SHP77 (cell line): ENCODE results near the gene FTSJ1.
"Not testable (repeated sequence)": the region's sequence is repeated elsewhere in the genome, so short reads cannot be mapped to it uniquely, and the experiment has no call there.

Experiments
- DNase-seq, 2 experiments: peaks; one replicate each; lab custom pipeline; 2025; lab: John Stamatoyannopoulos, UW

The FTSJ1 gene

DNA sequence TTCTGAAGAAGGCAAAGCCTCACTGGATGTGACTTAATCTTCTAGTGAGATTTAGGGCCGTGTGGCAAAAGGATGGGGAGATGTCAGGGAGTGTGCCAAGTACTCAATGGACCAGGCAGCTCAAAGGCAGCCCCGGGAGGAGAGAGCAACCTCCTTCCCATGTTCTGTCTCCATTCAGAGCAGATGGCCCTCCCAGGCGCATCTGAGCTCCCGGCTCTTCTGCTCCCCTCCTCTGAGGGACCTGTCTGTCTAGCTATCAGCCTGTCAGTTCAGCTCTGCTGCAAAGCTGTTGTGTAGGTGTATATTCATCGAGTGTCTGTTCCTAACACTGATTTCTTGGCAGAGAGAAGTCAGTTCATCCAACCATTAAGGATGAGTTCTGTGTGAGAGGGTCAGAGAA is 21.9 kb downstream of the FTSJ1 start:
- no peak for DNase-seq

DNA sequence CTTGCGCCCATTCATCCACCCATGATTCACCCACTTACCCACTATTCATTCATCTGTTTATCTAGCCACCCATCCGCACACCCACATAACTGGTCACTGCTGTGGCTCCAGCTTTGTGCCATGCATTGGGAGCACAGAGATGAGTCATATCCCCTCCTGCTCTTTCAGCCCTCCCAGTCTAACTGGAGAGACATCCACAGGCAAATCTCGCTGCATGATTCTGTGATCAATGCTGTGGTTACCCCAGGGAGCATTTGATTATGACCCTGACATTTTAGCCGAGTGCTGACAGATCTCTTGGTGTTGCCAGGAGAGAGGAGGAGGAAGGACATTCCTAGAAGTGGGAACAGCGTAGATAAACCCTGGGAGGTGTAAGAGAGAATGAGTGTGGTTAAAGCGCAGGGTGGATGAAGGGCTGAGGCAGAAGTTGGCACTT is 22.4 kb downstream of the FTSJ1 start:
- no peak for DNase-seq

- DNase-seq, result no peak
Observed at GRCh38 chrX:48504261-48504660, 28.3 kb downstream of the FTSJ1 start.

GRCh38 chrX:48505481-48505880 is 29.5 kb downstream of the FTSJ1 start:
- DNase-seq, result no peak

DNA sequence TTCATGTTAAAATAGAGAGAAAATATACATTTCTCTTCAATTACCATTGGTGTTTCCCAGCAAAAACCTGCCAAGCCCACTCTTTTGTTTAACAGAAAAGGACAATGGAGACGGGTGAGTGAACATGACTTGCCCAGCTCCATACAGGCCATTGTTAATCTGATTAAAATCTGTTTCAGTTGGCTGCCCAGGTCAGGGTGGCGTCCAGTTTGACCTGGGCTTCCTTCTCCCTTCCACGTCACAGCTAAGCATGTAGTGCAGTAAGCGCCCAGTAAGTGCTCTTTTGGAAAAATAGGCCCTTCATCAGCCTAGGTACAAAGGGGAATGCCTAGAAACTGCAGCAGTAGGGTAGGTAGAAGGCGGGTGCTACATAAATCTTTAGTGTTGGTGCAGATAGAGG is 31.2 kb downstream of the FTSJ1 start:
- no peak for DNase-seq

DNA sequence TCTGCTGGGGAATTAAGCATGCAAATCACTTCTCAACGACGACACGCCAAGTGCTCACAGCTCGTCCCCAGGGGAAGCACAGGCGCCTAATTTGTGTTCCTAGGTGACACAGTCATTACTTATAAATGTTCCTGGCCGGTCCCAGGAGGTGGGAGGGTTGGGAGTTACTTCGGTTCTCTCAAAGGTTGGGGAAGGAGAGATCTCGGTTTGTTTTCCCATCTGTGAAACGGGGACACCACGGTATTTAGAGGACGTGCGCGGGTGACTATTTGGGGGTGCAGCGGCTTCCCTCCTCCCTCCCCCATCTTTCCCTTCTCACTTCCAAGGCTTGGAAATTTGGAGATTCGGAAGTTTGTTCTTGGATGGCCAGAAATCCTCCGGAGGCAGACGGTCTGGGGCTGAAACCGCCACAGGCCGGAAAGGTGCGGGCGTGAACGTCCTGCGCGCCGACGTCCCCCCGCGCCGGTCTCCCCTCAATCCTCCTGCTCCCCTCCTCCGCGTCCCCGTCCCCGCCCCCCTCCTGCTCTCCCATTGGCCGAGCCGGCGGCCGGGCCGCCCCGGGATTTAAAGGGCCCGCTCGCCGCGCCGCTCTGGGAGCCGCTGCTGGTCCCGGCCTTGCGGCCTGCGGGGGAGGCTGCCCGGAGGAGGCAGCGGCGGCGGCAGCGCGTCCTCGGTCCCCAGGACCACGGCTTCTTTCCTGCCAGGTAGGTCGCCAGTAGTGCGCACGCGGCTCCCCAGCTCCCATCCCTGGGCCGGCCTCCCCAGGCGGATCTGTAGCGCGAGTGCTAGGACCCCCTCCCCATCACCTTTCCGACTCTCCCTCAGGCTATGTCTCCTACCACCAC is 32.6 kb downstream of the FTSJ1 start, which contains the start of gene PORCN:
Gene PORCN (plus strand): TSS at position 593 of the 845 bp plus-strand sequence. CDS start 829 bp downstream, outside the sequence.
- peak; percentile 8 to 51 for DNase-seq

DNA sequence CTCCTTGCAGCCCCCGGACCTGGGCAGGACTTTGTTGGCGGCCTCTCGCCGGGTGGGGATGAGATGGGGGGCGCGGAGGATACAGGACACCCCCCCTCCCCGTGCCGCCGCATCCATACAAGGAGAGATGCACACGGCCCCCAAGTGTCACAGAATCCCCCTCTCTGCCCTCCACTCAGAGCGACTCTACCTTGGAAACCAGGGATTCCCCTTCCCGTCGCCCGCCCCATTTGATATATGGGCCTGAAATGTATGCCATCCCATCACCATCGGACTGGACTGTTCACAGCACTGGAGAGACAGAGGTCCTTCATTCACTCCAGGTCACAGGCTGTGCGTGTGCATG is 33.2 kb downstream of the FTSJ1 start:
- DNase-seq, result no peak

DNA sequence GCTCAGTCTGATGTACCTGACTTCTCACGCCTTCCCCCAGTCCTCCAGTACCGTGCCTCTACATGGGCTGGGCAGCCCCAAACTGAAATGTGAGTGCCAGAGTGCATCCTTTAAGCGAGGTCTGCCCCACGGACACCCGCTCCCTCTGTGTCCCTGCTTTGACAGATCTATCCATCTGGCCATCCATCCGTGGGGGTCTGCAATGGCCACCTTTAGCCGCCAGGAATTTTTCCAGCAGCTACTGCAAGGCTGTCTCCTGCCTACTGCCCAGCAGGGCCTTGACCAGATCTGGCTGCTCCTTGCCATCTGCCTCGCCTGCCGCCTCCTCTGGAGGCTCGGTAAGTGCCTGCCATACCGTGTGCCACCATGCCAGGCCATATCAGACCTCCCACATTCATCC is 33.6 kb downstream of the FTSJ1 start:
- no peak for DNase-seq

DNA sequence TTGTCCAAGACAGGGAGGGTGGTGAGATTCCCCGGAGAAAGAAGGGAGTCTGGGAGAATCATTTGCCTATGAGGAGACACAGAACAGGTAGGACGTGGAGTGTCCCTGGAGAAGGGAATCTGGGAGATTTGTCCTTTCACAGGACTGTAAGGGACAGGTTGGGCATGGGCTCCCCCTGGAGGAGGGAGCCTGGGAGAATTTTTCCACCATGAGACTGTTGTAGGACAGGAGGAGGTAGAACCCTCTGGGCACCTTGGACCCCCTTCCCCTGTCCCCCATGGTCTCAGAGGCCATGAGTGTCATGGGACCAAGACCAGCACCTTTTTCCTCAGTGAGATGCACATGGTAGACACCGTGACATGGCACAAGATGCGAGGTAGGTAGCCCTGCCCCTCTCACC is 35.6 kb downstream of the FTSJ1 start:
- DNase-seq, result no peak

DNA sequence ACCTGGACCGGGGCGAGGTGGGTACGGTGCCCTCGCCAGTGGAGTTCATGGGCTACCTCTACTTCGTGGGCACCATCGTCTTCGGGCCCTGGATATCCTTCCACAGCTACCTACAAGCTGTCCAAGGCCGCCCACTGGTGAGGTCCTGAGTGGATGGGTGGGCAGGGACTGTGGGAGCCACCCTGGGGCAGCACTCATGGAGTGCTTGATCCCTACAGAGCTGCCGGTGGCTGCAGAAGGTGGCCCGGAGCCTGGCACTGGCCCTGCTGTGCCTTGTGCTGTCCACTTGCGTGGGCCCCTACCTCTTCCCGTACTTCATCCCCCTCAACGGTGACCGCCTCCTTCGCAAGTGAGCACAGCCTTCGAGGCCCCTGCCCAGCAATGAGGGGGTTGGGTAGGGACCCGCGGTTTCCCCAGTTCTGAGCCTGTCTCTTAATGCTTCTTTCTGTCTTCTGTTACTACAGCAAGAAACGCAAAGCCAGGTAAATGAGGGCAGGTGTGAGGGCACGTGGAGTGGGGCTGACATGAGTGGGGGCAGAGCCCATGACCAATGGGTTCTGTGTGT is 36.5 kb downstream of the FTSJ1 start:
- DNase-seq, result no peak

GRCh38 chrX:48513670-48514069 is 37.7 kb downstream of the FTSJ1 start:
- no peak for DNase-seq

- DNase-seq, result no peak
Observed at GRCh38 chrX:48514126-48514806, 38.3 kb downstream of the FTSJ1 start.

- no peak for DNase-seq
Observed at GRCh38 chrX:48514868-48515460, 39.0 kb downstream of the FTSJ1 start.

DNA sequence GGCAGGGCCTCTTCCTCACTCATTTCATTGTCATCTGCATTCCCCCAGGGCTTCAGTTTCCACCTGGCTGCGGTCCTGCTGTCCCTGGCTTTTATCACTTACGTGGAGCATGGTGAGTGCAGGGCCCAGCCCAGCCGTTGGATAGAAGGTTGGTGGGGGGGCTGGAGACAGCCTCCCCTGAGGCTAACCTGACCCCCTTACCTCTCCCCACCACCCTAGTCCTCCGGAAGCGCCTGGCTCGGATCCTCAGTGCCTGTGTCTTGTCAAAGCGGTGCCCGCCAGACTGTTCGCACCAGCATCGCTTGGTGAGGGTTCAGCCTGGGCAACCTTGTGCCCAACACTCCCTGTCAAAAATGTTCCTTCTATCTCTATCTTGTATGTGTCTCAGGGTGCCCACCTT is 39.8 kb downstream of the FTSJ1 start:
- no peak for DNase-seq

- no peak for DNase-seq
Observed at GRCh38 chrX:48516285-48516684, 40.3 kb downstream of the FTSJ1 start.

DNA sequence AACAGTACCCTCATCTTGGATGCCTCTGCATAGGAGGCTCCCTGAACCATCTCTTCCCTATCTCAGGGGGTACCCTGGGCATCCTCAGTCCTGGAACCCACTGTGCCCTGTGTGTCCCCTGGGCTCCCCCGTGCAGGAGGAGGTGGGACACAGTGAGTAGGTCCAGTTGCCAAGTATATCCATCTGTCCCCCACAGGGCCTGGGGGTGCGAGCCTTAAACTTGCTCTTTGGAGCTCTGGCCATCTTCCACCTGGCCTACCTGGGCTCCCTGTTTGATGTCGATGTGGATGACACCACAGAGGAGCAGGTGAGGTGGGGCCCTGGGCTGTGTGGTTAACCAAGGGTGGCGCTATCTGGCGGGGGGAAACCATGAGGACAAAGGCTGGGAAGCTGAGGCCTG is 41.0 kb downstream of the FTSJ1 start:
- no peak for DNase-seq

DNA sequence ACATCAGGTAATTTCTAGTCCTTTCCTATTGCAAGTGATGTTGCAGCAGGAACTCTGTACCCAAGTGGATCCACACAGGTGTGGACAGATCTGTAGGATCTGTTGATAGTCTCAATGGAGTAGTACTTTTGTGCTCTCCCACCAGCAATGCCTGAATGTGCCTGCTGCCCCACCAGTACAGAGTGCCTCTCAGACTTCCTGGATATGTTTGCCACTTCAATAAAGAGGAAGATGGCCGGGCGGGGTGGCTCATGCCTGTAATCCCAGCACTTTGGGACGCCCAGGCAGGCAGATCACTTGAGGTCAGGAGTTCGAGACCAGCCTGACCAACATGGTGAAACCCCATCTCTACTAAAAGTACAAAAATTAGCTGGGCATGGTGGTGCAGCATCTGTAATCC is 43.5 kb downstream of the FTSJ1 start:
- not testable (repeated sequence) for DNase-seq

GRCh38 chrX:48520455-48520854 is 44.5 kb downstream of the FTSJ1 start:
- DNase-seq, result no peak

GRCh38 chrX:48520976-48521352 is 45.0 kb downstream of the FTSJ1 start:
- peak; percentile 12 to 44 for DNase-seq

GRCh38 chrX:48521353-48522243 is 45.6 kb downstream of the FTSJ1 start, which contains the start of gene EBP:
EBP (plus strand) TSS chrX:48521808; CDS start chrX:48523772, 1,964 bp downstream.
- peak; percentile 85 to 87 for DNase-seq

DNA sequence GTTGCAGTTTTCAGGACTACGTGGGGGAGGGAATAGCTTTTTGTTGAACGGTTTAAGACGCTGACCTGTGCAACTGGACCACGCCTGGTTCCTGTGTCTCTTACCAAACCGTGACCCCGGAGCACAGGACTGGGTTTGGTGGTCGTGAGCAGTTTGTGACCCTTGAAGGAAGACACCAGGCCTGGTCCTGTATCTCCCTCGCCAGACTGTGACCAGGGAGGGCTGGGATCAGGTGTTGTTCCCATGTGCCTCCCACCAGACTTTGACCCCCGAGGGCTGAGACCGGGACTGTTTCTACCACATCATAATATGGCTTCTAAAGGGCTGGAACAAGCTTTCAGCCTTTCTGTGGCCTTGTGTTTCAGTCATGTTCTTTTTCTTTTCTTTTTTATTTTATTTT is 46.3 kb downstream of the FTSJ1 start:
- DNase-seq, result no peak

DNA sequence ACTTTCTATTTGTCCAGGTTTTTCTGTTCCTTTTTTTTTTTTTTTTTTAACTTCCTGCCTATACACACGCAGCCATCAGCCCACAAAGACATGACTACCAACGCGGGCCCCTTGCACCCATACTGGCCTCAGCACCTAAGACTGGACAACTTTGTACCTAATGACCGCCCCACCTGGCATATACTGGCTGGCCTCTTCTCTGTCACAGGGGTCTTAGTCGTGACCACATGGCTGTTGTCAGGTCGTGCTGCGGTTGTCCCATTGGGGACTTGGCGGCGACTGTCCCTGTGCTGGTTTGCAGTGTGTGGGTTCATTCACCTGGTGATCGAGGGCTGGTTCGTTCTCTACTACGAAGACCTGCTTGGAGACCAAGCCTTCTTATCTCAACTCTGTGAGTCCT is 47.7 kb downstream of the FTSJ1 start:
- no peak for DNase-seq
